Left ventricle myocardium inferior (tissue), 1 donor: Measurements from ENCODE around the gene LHFPL6. TPM values are rescaled to one million over a fixed set of nuclear protein-coding genes. Genes with fewer than 3 reads are reported as not detected.

ENCODE experiments used
- DNase-seq: peaks from one replicate; pipeline ENCODE4 v3.0.0-alpha.2; 2020
- H3K27ac ChIP-seq: fragments of 200-600 bp; replicated peaks from 2 replicates; pipeline ENCODE4 v1.8.0; 2021
- H3K27me3 ChIP-seq: fragments of 200-600 bp; 2 replicates; pipeline ENCODE4 v1.8.0; 2021; ENCODE audit warnings: low read depth
- H3K36me3 ChIP-seq: fragments of 200-600 bp; 2 replicates; pipeline ENCODE4 v1.8.0; 2021
- H3K4me1 ChIP-seq: fragments of 200-600 bp; 2 replicates; pipeline ENCODE4 v1.8.0; 2021
- H3K4me3 ChIP-seq: fragments of 200-600 bp; 2 replicates; pipeline ENCODE4 v1.8.0; 2021; ENCODE audit warnings: mild to moderate bottlenecking, moderate library complexity
- H3K9me3 ChIP-seq: fragments of 200-600 bp; replicated peaks from 2 replicates; pipeline ENCODE4 v1.8.0; 2021
- intact Hi-C: fragments of 100-400 bp; cut with micrococcal nuclease; formaldehyde crosslinking; loops from one replicate; pipeline ENCODE4 v1.11.0; 2022
- total RNA-seq: library from RNA; stranded (reverse); fragmentation: NEBNext Ultra II Directional; extraction: Animal tissue kit (Norgen Biotek cat#: 25700); gene quantifications from one replicate; pipeline ENCODE4 v1.2.1, GENCODE V29; 2021
- TF ChIP-seq, protein P1 (sequence below): fragments of 200-600 bp; IDR thresholded peaks from 2 replicates; pipeline ENCODE4 v1.8.0; 2021; ENCODE audit warnings: antibody characterized with exemption, mild to moderate bottlenecking, borderline replicate concordance
- donor health status: DM: no; HTN: yes; CAD: no; lungs with severe emphysema.

LHFPL6 gene
- total RNA-seq, 1 donor from 2014 or later, result 51.4 TPM

DNA sequence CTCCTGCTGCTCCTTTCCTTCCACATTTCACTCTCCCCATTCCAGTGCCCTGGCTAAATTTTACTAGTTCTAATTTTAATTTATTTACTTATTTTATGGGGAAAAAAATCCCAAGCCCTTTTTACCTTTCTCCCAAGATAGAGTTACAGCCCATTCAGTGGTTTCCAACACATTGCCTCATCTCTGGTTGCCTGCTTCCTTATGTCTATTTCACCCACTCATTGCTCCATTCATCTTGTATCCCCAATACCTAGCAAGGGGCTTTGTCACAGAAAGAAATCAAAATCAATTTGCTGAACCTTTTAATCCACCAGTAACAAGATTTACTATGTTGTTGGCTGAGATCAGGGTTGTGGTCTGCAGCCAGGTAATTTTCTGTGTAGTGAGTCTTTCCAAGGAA lies 55.9 kb downstream of the LHFPL6 start:
- TF ChIP-seq, protein P1, sequence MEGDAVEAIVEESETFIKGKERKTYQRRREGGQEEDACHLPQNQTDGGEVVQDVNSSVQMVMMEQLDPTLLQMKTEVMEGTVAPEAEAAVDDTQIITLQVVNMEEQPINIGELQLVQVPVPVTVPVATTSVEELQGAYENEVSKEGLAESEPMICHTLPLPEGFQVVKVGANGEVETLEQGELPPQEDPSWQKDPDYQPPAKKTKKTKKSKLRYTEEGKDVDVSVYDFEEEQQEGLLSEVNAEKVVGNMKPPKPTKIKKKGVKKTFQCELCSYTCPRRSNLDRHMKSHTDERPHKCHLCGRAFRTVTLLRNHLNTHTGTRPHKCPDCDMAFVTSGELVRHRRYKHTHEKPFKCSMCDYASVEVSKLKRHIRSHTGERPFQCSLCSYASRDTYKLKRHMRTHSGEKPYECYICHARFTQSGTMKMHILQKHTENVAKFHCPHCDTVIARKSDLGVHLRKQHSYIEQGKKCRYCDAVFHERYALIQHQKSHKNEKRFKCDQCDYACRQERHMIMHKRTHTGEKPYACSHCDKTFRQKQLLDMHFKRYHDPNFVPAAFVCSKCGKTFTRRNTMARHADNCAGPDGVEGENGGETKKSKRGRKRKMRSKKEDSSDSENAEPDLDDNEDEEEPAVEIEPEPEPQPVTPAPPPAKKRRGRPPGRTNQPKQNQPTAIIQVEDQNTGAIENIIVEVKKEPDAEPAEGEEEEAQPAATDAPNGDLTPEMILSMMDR, result no peak
- no peaks in the 10 kb centered on the region for H3K9me3 ChIP-seq
- peaks cover 69% of the 10 kb centered on the region for H3K4me1 ChIP-seq
- intact Hi-C loops, result no loop called here
- H3K4me3 ChIP-seq, result no peak overlapping the region
- peaks cover 5% of the 10 kb centered on the region for H3K36me3 ChIP-seq
- DNase-seq, result no peak
- no peak overlapping the region for H3K27ac ChIP-seq
- no peaks in the 10 kb centered on the region for H3K27me3 ChIP-seq

DNA sequence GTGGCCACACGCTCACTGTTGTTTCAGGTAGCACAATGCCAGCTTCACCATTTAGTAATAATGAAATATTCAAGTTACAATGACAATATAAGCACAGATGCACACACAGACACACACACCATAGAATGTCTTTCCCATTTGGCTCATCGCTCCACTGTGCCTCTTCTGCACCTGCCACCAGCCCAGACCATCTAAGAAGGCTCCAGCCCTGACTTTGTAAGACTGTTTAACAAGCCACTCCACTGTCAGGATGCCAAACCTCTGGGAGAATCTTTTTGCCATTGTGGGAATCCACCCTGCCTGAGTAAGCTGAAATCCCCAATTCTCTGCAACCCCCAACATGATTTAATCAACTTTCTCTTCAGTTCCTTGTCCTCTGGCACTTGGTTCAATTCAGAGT lies 60.6 kb downstream of the LHFPL6 start:
- Histone ChIP-seq H3K9me3 (no peaks in the 10 kb centered on the region), H3K27ac (no peak overlapping the region), H3K4me3 (no peak overlapping the region), H3K4me1 (peaks cover 83% of the 10 kb centered on the region), H3K27me3 (no peaks in the 10 kb centered on the region), H3K36me3 (no peaks in the 10 kb centered on the region)
- intact Hi-C loops, result no loop called here
- DNase-seq, result no peak
- TF ChIP-seq, protein P1, result no peak

DNA sequence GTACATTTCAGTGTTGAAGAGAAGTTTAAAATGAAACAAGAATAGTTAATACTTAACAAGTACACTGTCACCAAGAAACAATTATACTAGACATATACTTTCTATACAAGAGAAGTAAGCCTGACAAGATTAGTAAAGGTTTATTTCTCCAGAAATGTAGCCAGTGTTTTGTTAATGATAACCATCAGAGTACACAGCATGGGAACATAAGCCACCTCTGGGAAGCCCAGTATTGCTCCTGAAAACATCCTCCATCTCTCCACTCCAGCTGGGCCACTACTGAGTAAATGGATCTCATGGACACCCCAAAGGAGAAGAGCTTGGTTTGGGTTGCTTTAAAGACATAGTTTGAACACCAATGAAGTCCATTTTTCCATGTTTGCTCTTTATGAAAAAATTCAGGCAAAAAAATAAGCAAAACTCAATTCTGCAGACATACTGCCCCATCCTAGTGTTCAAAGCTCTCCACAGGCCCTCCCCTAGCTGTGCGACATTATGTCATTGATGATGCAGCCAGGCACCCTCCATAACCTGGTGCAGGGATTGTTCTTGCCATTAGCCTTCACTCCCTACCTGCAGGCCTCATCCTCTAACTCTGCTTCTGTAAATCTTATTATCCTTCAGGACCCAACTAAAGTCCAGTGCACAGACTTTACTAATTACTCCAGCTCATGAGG lies 61.9 kb downstream of the LHFPL6 start:
- H3K4me1 ChIP-seq, result peaks cover 83% of the 10 kb centered on the region
- intact Hi-C loops, result no loop called here

DNA sequence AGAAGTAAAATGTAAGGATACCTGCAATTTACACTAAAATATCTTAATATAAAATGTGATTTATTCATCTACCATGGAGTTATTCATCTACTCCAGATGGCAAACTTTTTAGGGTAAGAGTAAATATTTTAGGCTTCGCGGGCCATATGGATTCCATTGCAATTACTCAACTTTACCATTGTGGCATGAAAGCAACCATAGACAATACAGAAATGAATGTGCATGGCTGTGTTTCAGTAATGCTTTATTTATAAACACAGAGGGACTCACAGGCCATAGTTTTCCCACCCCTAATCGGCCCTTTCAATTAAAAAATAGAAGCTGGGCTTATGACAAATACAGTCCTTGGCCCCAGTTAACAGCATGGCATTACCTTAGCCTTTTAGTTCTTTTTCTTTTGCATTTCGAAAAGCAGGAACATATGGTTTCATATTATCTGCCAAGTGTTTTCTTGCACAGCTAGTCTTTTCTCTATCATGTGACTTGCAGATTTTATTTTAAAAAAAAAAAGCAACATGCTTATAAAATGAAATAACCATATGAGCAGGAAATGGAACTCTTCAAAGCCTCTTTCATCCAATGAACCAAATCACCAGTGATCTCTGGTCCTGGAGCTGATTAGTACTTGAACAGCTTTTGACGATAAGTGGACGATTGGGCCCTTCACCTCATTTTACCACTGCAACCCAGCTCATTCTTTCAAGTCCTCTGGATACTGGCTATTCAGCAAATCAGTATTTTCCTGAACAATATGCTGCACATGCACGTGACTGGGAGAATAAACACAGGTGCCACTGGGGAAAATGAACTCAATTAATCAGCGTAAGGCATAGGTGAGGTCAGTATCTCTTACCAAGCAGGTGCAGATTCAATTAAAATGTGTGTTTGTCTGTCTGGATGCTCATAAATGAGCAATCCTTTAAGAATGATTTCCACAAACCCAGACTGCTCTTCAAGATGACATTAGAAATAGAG lies 63.9 kb downstream of the LHFPL6 start:
- Histone ChIP-seq H3K4me3 (no peak overlapping the region), H3K36me3 (no peaks in the 10 kb centered on the region), H3K27me3 (no peaks in the 10 kb centered on the region), H3K4me1 (peaks cover 85% of the 10 kb centered on the region), H3K9me3 (no peaks in the 10 kb centered on the region), H3K27ac (peak overlapping the region; percentile 24)
- TF ChIP-seq, protein P1, result no peak
- intact Hi-C loops, result no loop called here
- no peak for DNase-seq

More for the DNA sequence above, 61.9 kb downstream of the LHFPL6 start:
- no peak overlapping the region for H3K4me3 ChIP-seq
- H3K27me3 ChIP-seq, result no peaks in the 10 kb centered on the region
- TF ChIP-seq, protein P1, result no peak
- no peak for DNase-seq
- H3K9me3 ChIP-seq, result no peaks in the 10 kb centered on the region
- H3K36me3 ChIP-seq, result no peaks in the 10 kb centered on the region
- no peak overlapping the region for H3K27ac ChIP-seq

DNA sequence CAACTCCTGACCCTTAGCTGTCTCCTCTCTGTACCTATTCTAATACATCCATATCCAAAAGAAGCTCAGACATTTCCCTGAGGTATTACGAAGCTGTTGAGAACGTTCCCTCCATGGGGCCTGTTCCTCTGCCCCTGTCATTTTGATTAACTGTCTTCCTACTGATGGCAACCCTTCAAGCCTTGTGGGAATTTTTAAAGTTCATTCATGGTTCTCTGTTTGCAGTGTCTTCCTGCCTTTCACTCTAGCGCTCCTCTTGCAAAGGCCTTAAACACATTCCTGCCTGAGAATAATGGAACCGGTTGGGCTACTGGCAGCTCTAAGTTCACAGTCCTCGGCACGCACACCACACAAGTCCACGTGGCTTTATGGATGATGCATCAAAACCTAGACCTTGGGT lies 66.1 kb downstream of the LHFPL6 start:
- H3K27me3 ChIP-seq, result no peaks in the 10 kb centered on the region
- H3K36me3 ChIP-seq, result peaks cover 3% of the 10 kb centered on the region
- peak overlapping the region; percentile 22 for H3K27ac ChIP-seq
- intact Hi-C loops, result no loop called here
- H3K9me3 ChIP-seq, result no peaks in the 10 kb centered on the region
- no peak overlapping the region for H3K4me3 ChIP-seq
- TF ChIP-seq, protein P1, result no peak
- no peak for DNase-seq
- H3K4me1 ChIP-seq, result peaks cover 70% of the 10 kb centered on the region
